Activated T-cell treated with anti-CD3 and anti-CD28 coated beads, Interleukin-2, amount 50 U/mL, for 48 hours (primary cell): Measurements from ENCODE around the gene MCU.
"Not testable (repeated sequence)": the region's sequence is repeated elsewhere in the genome, so short reads cannot be mapped to it uniquely, and the experiment has no call there.

Experiments used
- DNase-seq, 2 experiments: peaks; one replicate each; pipeline ENCODE4 v3.0.0-alpha.2; 2020

MCU gene, protein sequence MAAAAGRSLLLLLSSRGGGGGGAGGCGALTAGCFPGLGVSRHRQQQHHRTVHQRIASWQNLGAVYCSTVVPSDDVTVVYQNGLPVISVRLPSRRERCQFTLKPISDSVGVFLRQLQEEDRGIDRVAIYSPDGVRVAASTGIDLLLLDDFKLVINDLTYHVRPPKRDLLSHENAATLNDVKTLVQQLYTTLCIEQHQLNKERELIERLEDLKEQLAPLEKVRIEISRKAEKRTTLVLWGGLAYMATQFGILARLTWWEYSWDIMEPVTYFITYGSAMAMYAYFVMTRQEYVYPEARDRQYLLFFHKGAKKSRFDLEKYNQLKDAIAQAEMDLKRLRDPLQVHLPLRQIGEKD

DNA sequence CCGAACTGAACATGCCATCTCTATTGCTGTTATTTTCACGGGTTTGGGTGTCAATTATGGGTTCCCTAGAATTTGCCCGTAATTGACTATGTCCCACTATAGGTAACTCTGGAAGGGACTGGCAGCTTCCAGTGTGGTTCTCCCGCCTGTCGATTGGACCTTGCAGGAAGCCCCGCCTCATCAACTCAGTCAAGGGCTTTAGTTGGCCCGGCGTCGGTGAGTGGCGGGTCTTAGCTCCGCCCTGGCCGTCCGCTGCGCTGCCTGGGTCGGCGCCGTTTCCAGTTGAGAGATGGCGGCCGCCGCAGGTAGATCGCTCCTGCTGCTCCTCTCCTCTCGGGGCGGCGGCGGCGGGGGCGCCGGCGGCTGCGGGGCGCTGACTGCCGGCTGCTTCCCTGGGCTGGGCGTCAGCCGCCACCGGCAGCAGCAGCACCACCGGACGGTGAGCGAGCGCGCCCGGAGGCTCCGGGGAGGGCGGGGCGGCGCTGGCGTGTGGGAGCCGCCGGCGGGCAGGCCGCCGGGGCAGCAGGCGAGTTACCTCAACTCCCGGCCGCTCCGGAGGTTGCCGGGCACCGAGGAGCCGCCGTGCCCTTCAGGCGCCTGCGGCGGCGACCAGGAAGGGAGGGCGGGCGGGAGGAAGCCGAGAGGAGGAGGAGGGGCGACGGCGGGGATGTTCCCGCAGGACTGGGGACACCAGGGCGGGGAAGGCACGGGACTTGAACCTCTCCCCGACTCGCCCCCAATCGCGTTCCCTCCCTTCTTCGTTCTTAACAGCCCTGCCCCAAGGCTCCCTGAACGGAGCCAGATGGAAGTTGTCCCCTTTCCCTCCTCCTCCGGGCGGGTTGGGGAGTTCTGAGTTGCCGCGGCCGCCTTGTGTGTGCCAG is at the start of gene MCU:
Gene MCU (plus strand): TSS at position 281 of the 881 bp plus-strand sequence. CDS start 9 bp downstream, at position 290.
- peak; percentile 94 to 95 for DNase-seq

GRCh38 chr10:72642318-72642717 is 49.6 kb upstream of the MCU start:
- no peak for DNase-seq

GRCh38 chr10:72645263-72645858 is 46.6 kb upstream of the MCU start:
- DNase-seq: no peak

- DNase-seq: not testable (repeated sequence)
These were observed 45.0 kb upstream of the MCU start for GRCh38 chr10:72646971-72647370.

GRCh38 chr10:72648301-72648700 is 43.6 kb upstream of the MCU start:
- no peak for DNase-seq

DNA sequence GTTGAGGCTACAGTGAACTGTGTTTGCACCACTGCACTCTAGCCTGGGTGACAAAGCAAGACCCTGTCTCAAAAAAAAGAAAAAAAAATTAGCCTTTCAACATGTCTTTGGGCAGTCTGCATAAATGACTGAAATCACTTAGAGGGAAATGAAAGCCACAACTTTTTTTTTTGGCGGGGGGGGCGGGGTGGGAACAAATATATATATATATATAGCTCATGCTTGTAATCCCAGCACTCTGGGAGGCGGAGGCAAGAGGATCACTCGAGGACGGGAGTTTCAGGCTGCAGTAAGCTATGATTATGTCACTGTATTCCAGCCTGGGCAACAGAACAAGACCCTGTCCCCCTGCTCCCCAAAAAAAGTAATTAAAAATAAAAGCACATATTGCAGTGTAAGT is 42.7 kb upstream of the MCU start:
- DNase-seq: no peak

- no peak for DNase-seq
These were observed 38.4 kb upstream of the MCU start for GRCh38 chr10:72653383-72654096.

- DNase-seq: no peak
These were observed 37.2 kb upstream of the MCU start for GRCh38 chr10:72654720-72655119.

DNA sequence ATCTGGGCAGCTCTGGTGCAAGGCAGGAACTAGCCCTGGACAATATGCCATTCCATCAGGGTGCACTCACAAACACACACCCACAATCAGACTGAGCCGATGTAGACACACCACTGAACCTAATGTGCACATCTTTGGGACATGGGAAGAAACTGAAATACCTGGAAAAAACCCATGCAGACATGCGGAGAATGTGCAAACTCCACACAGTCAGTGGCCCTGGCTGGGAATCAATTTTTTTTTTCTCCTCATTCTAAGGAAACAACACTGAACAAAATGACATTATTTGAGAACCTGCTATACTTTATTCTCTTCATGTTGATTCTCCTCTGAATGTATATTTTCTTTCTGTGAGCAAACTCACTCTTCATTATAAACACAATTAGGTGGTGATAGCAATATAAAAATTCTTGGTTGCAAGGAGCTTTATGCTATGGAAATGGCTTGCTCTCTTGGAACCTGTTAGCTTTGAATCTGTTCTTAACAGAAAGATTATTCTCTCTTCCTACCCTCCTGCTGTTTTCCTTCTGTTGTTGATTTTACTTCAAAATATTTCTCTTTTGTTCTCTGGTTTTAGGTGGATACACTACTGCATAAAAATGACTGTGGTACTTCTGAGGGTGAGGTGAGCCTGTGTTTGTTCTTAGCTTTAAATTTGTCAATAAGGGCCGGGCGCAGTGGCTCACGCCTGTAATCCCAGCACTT is 33.1 kb upstream of the MCU start:
- DNase-seq: no peak

- DNase-seq: no peak
These were observed 32.2 kb upstream of the MCU start for GRCh38 chr10:72659694-72660093.

DNA sequence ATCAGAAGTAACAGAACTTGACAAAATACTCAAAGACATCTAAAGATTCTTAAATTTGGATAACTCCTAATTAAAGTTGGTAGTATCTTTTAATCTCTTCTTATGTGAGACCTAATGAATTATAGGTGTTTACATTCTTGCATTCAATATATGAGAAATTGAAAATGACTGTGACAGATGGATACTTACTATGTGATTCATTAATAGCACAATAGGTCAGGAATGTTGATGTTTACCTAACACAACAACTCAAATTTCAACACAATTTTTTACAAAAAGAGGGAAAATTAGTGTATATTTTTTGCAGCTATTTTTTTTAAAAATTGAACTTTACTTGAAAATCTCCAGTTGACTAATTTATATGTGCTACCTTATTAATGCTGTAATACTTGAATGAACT is 31.7 kb upstream of the MCU start:
- DNase-seq: no peak

- DNase-seq: no peak
These were observed 30.5 kb upstream of the MCU start for GRCh38 chr10:72661431-72661830.

DNA sequence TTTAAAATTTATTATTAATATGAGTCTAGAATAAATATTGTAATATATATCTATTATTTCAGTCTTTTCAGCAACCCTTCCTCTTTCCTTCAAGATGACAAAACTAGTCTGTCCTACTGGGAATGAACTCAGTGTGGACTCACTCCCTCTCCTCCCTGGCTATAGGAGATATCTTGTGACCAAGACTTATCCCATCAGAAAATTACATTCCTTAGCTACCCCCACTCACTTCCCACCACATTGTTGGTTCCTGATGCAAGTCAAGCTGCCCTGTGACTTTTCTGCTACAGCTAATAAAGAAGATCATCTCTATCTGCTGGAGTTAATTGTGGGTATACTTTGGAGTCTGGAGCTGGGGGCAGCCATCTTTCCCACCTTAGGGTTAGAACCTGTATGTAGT is 28.0 kb upstream of the MCU start:
- no peak for DNase-seq

DNA sequence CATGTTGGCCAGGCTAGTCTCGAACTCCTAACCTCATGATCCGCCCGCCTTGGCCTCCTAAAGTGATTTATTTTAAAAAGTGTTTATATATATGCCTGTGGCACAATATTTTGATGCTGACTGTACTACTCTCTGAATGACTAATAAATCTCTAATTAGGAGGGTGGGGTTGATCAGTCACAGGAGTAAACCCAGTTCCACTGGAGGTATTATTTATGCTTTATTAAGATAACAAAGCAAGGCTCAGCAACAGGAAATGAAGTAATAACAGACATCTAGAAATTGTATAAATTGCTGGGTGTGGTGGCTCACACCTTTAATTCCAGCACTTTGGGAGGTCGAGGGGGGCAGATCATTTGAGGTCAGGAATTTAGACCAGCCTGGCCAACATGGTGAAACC is 26.0 kb upstream of the MCU start:
- DNase-seq: no peak

DNA sequence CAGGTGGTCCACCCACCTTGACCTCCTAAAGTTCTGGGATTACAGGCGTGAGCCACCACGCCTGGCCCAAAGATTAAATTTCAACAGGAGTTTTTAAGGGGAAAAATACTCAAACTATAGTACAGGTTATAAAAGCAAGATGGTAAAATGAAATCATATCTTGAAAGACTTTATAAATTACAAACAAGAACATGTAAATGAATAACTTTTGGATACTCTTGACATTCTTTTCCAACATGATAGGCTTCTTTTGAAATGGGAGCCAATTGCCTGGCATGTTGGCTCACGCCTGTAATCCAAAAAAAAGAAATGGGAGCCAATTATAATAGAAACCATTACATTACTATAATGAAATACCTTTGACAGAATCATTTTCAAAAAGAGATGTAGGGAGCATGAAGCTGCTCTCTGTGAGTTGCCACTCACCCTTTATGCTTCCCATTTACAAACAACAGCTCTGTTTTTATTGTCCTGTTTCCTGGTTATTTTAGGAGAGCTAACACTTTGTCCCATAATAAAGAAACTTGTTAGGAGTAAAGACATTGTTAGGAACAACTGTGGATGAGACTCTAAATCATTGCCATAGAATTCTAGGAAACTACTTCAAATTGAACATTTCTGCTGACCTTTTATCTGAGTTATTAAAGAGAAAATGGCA is 24.6 kb upstream of the MCU start:
- no peak for DNase-seq

- no peak for DNase-seq
These were observed 18.7 kb upstream of the MCU start for GRCh38 chr10:72673280-72673679.

GRCh38 chr10:72674174-72674573 is 17.8 kb upstream of the MCU start:
- not testable (repeated sequence) for DNase-seq

GRCh38 chr10:72679838-72680241 is 12.1 kb upstream of the MCU start:
- DNase-seq: no peak

- no peak for DNase-seq
These were observed 9.3 kb upstream of the MCU start for GRCh38 chr10:72682638-72683037.

GRCh38 chr10:72685264-72685921 is 6.5 kb upstream of the MCU start:
- no peak for DNase-seq

DNA sequence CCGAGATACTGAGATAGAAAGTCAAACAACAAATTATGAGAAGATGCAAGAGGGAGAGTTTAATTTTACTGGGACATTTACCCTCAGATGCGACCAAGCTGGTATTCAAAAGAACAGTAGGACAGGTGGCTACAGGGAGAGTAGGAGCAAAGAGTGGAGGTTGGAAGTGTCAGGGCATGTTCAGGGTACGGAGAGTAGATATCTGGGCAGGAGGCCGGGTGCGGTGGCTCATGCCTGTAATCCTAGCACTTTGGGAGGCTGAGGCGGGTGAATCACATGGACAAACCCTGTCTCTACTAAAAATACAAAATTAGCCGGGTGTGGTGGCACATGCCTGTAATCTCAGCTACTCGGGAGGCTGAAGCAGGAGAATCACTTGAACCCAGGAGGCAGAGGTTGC is 5.5 kb upstream of the MCU start:
- DNase-seq: not testable (repeated sequence)
